GM19372 (cell line): ENCODE results near the gene SMYD3.
"Not testable (repeated sequence)": the region's sequence is repeated elsewhere in the genome, so short reads cannot be mapped to it uniquely, and the experiment has no call there.

Experiments
- ATAC-seq: cut with Tn5 transposase; IDR thresholded peaks from one replicate; pipeline ENCODE4 v1.9.1; 2021; ENCODE audit warnings: mild to moderate bottlenecking, low read depth, moderate library complexity; ENCODE audit not compliant: unreplicated experiment

SMYD3 gene

GRCh38 chr1:245718951-245719350, 788.1 kb downstream of the SMYD3 start:
- ATAC-seq, result no peak

GRCh38 chr1:245718123-245718522, 789.0 kb downstream of the SMYD3 start:
- ATAC-seq, result no peak

GRCh38 chr1:245717611-245718010, 789.5 kb downstream of the SMYD3 start:
- ATAC-seq, result no peak

GRCh38 chr1:245716561-245716960, 790.5 kb downstream of the SMYD3 start:
- ATAC-seq, result no peak

DNA sequence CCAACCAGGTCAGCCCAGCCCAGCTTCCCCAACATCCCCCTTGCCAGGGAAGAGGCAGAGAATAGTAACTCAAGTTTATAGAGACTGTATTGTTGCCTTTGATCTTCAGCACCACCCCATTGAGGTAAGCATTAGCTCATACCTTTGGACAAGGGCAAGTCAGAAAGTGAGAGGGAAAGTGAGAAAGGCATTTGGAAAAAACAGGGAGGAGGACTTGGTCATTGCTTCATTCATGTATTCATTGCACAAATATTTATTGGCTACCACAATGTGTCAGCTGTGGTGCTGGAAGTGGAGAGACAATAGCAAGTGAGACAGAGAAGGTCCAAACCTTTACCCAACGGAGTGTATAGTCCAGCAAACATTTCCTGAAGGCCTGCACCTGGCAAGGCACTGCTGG, 791.1 kb downstream of the SMYD3 start:
- no peak for ATAC-seq

GRCh38 chr1:245715291-245715701, 791.8 kb downstream of the SMYD3 start:
- ATAC-seq, result no peak

DNA sequence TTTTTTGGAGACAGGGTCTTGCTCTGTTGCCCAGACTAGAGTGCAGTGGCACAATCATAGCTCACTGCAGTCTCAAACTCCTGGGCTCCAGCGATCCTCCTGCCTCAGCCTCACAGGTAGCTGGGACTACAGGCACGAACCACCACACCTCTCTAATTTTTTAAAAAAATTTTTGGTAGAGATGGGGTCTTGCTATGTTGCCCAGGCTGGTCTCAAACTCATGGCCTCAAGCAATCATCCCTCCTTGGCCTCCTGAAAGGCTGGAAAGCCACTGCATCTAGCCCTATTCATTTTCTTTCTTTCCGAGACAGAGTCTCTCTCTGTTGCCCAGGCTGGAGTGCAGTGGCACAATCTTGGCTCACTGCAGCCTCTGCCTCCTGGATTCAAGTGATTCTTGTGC, 793.1 kb downstream of the SMYD3 start:
- not testable (repeated sequence) for ATAC-seq

- no peak for ATAC-seq
Observed at GRCh38 chr1:245710961-245711903, 795.8 kb downstream of the SMYD3 start.

- no peak for ATAC-seq
Observed at GRCh38 chr1:245707941-245708340, 799.1 kb downstream of the SMYD3 start.

DNA sequence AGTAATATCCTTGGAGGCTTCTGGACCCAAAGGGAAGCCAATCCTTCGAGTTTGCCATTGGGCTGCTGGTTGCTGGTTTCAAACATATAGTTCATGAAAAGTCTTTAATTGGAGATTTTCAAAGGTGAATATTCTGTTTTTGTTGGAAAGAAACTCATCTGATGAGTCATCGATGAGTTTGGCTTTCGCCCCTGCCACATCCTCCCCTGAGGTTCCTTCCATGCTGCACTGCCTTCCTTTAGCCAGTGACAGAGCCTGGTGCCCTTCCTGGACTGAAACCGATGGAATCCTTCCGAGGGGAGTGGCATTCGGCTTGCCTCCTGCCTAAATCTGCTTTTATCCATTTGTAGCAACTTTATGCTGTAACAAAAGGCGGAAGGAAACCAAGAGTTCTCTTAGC, 802.3 kb downstream of the SMYD3 start:
- no peak for ATAC-seq

GRCh38 chr1:245704341-245704740, 802.7 kb downstream of the SMYD3 start:
- no peak for ATAC-seq

DNA sequence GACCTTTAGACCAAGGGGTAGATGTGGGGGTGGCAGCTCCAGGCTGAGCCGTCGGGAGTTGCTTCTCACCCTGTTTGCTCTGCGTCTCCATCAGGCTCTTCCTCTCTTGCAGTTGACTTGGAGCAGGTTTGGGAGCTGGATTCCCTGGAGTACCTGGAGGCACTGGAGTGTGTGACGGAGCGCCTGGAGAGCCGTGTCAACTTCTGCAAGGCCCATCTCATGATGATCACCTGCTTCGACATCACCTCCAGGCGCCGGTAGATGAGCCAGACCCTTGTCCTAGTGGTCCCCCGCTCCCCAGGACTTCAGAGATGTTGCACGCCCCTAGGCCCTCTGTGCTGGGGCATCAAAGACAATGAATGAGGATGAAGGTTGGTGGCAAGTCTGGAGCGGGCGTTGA, 804.7 kb downstream of the SMYD3 start:
- no peak for ATAC-seq

DNA sequence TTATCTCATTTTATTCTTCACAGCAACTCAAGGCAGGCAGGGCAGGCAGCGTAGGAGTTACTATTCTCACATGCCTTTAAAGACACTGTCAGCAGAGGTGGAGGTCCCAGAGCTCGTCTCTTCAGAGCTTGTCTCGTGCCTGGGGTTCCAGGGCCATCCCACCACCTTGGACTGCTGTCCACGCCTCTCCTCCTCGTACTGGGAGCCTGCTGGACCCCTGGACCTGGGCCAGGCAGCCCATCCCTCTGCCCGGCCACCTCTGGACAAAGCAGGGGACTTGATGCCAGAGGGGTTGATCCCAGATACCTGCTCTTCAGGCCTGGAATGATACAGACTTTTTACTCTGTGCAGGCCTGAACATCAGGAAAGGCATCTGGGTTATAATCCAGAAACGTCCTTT, 805.4 kb downstream of the SMYD3 start:
- no peak for ATAC-seq

DNA sequence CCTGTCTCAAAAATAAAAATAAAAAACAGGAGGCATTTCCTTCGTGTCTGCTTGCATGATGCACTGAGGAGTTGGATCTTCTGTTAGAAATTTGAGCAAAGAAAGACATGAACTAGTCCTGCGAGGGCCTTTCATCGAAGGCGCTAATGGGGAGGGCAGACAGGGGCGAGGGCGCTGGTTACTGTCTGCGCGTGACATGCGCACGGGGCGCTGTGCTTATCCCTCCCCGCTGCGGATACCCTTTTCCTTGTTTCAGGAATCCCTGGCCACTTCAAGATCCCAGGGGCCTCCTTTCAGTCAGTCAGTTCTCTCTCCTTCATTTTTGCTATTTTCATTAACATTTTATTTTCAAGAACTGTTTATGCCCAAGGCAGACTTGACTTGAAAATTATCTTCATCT, 806.4 kb downstream of the SMYD3 start:
- no peak for ATAC-seq
